ENCODE data around the gene ZNF232.
A peak's percentile ranks its signal among the peaks of the same experiment; 100 is the strongest.
"Not testable (repeated sequence)": the region's sequence is repeated elsewhere in the genome, so short reads cannot be mapped to it uniquely, and the experiment has no call there.

ZNF232 gene

DNA sequence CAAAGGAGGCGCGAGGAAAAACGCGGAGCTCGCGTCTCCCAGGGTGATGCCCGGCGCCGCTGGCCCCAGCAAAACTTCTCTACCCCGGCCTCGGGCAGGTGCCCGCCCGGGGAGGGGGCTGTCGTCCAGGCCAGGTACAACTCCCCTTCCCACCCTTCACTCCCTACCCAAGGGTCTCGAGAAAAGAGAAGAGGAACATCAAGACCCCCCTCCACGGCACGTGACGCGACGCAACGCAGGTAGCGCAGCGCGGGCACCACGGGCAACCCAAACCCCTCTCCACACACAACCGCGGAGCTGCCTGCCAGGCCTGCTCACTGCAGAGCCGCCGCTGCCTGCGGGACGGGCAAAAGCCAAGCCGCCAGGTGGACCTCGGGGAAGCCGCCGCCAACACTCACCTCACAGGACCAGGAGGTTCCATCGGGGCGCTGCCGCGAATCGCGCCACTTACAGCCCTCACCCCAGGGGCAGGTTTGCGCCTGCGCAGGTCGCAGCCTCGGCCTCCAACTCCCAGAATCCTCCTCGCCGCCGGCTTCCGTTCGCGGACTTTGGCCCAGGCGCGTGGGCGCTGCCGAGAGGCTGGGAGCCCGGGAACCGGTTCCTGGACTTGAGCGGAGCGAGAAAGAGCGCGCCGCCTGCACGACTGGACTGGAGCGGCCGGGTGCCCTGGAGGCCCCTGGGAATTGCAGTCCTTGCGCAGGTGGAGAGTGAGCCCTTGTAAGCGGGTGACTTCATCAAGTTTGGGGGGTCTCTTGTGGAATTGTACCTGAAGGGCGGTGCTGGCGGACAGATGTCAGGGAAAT, at the start of gene ZNF232:
TSS of gene ZNF232 (minus strand) at position 477 of the 803 bp plus-strand sequence. CDS start at position 421, 56 bp downstream.
- peak; percentile 95 for DNase-seq (ENCODE audit: low spot score)

DNA sequence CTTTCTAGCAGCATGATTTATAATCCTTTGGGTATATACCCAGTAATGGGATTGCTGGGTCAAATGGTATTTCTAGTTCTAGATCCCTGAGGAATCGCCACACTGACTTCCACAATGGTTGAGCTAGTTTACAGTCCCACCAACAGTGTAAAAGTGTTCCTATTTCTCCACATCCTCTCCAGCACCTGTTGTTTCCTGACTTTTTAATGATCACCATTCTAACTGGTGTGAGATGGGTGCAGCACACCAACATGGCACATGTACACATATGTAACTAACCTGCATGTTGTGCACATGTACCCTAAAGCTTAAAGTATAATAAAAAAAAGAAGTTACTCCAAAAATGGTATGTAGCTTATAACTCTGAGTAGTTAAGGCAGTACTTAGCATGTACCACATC, 49.0 kb upstream of the ZNF232 start:
- not testable (repeated sequence) for DNase-seq (ENCODE audit: low spot score)

GRCh38 chr17:5146122-5146521, 34.4 kb upstream of the ZNF232 start:
- DNase-seq (ENCODE audit: low spot score): not testable (repeated sequence)

- DNase-seq (ENCODE audit: low spot score): not testable (repeated sequence)
Observed at GRCh38 chr17:5142877-5143276, 31.2 kb upstream of the ZNF232 start.

DNA sequence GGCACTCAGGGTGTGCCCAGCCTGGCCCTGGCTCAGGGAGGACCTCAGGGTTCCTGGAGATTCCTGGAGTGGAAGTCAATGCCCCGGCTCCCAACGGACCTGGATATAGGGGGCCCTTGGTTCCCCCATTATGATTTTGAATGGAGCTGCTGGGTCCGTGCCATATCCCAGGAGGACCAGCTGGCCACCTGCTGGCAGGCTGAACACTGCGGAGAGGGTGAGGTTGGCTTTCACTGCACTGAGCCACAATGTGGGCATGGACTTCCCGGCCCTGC, 27.7 kb upstream of the ZNF232 start:
- DNase-seq (ENCODE audit: low spot score): no peak

GRCh38 chr17:5138616-5139457, 27.2 kb upstream of the ZNF232 start:
- DNase-seq (ENCODE audit: low spot score): no peak

DNA sequence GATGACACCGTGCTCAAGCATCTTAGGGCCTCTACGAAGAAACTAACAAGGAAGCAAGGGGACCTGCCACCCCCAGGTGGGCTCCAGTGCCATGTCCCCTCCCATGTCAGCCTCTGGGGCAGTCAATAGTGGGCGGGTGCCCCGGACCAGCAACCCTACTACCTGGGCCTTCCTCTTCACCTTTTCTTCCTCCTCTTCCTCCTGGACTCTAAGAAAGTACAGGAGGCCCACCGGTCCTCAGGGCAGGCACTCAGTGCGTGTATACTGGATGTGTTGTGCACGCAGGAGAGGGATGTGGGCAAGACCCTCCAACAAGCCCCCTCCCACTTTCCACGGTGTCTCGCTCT, 26.5 kb upstream of the ZNF232 start:
- not testable (repeated sequence) for DNase-seq (ENCODE audit: low spot score)

DNA sequence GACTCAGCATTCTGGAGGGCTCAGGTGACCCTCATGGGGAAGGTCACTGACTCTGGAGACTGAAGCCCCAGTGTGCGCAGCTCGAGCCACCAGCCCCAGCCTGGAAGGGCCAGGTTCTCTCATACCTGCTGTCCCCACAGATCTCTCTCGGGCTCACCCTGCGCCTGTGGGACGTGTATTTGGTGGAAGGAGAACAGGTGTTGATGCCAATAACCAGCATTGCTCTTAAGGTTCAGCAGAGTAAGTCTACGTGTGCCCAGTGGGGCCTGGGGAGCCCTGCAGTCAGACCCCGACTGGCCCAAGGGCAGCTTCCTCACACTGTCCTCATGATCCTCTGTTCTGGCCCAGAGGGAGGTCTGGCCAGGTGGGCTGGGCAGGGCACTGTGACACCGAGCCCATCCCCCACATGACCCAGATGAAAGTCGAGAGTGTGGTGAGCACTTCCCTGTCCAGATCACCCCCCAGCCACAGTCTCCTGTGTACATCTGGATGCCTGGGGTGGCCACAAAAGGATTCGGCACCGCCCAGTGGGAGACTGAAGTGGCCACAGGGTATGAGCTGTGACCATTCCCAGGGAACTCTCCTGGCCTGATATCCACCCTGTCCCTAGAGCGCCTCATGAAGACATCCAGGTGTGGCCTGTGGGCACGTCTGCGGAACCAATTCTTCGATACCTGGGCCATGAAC, 26.0 kb upstream of the ZNF232 start:
- DNase-seq (ENCODE audit: low spot score): not testable (repeated sequence)

GRCh38 chr17:5136580-5137412, 25.1 kb upstream of the ZNF232 start:
- not testable (repeated sequence) for DNase-seq (ENCODE audit: low spot score)

DNA sequence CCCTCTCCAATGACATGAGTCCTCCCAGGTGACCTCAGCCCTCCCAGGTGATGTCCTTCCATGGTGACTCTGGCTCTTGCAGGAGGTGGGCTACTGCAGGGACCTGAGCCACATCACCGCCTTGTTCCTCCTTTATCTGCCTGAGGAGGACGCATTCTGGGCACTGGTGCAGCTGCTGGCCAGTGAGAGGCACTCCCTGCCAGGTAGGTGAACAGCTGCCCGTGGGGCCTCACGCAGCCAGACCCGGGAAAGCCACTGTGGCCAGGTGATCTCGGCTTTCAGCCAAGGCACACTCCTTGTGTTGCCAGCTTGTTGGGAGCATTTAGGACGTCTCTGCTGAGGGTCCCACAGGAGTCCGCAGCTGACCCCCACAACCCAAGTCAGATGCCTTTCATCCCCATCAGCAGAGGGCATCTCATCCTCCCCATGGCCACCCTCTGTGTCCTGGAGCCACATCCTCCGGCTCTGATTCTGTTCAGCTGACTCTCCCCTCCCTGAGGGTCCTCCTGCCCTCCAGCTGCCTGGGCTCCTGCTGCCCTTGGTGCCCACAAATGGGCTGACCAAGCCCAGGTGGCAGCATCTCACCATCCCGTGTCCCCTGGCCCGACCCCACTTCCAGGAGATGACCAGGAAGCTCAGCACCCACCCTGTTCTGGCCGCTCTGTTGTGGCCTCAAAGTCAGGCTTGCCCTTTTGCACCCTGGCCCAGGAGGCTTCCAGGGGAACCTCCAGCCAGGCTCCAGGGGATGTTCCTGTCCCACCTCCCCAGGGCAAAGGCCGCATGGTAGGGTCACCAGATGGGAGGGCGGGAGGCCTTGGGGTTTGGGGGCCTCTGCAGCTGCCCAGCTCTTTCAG, 24.3 kb upstream of the ZNF232 start:
- DNase-seq (ENCODE audit: low spot score): no peak

DNA sequence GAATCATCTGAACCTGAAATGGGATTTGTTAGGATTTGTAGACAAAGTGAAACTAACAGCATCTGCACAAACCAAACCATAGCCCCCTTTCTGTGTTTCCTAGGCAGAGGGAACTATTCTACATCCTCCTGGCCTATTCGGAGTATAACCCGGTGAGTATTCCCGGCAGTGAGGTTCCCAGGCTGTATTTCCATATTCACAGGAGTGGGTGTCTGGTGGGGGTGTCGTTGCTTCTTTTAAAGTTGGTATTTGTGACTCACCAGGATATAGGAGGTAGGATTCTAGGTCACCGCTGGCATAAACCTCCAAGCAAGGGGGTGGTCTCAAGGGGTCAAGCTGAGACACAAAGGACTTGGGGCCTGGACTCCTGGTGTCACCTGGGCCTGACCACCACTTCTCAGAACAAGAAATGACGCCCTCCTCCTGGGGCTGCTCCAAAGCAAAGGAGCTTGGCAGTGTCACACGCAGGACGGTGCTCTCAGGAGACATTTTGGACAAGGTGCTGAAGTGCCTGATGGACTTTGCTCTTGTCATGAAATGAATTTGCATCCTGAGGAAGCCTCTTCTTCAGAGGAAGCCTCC, 23.5 kb upstream of the ZNF232 start:
- not testable (repeated sequence) for DNase-seq (ENCODE audit: low spot score)

DNA sequence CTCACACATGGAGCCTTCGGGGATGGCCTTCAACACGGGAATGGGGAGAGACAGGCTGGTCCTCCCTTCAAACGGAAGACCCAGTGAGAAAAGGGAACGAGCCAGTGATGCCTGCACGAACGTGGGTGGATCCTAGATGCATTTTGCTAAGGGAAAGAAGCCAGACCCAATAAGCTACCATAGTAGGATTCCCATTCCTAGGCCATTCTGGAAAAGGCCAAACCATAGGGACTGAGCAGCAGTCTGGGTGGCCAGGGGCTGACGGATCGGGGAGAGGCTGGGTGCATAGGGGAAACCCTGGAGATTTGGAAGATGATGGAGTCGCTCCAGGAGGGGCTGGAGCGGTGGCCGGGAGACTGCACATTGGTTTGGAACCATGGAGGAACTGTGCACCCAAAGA, 22.9 kb upstream of the ZNF232 start:
- DNase-seq (ENCODE audit: low spot score): not testable (repeated sequence)

DNA sequence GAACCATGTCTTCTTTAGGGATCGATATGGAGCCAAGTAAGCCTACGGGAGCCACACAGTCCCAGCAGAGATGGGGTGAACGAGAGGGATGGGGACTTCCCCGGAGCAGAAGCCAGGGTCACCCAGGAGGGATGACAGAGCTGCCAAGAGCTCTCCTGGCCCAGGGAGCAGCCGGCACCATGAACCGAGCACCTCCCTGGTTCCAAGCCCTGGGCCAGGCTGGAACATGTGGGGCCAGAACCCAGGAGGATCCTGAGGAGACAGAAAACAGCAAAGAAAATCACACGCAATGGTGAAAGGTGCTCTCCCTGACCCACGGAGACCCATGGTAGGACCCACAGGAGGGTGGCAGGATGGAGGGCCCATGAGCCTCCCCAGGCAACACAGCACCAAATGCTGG, 22.3 kb upstream of the ZNF232 start:
- not testable (repeated sequence) for DNase-seq (ENCODE audit: low spot score)

- no peak for DNase-seq (ENCODE audit: low spot score)
Observed at GRCh38 chr17:5133311-5133710, 21.6 kb upstream of the ZNF232 start.

DNA sequence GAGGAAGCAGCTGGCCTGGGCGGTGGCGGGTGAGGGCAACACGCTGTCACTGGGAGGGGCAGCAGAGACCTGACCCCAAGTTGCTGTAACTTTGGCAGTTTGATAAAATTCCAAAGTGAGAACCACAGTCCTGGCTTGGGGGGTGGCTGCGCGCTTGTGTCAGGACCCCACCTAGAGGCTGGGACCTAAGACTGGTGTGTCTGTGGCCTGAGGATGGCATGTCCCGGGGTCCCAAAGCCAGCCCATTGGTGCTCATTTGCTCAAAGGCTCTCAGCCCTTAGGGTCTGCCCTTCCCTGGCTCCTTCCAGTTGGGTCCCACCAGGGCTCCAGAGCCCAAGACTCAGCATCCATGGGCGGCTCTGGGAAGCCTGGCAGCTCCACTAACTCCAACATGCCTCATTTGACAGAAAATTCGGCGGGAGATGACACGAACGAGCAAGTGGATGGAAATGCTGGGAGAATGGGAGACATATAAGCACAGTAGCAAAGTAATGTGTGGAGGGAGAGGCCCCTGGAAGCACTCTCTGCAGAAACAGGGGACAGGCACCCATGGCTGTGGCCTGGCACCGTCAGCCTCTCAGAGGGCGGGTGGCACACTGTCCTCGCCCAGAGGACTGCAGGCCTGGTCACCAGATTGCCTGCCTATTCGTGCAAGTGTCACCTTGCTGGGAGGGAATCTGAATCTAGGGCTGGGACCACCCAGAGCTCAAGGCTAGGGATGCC, 21.0 kb upstream of the ZNF232 start:
- not testable (repeated sequence) for DNase-seq (ENCODE audit: low spot score)

DNA sequence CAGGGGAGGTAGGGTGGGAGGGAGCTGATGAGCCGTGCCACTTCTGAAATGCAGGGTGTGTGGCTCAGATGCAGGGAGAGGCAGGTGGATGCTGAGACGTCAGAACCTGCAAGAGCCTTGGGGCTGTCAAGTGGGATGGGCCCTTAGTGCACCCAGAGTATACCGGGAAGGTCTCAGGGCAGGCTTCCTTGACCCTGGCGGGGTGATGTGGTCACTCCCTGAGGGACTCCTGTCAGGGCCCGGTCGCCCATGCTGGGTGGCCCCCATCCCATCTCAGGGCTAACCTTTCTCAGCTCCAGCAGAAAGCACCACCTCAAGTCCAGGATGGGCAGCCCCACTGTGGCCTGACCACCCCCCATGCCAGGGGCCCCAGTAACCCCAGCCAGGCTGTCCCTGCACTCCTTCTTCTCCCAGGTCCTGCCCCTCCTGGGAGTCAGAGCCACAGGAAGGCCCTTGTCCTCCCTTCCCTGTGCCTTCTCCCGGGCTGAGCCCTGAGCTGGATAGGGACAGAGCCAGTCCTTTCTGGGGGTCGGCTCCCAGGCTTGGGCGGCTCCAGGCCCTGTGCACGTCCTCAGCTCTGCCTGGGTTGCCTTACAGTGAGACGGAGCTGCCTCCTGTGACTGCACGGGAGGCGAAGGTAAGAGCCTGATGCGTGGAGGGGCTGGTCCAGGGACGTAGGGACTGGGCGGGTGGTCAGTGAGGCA, 20.3 kb upstream of the ZNF232 start:
- not testable (repeated sequence) for DNase-seq (ENCODE audit: low spot score)

GRCh38 chr17:5131146-5131715, 19.6 kb upstream of the ZNF232 start:
- DNase-seq (ENCODE audit: low spot score): no peak

GRCh38 chr17:5130687-5131086, 19.0 kb upstream of the ZNF232 start:
- not testable (repeated sequence) for DNase-seq (ENCODE audit: low spot score)

DNA sequence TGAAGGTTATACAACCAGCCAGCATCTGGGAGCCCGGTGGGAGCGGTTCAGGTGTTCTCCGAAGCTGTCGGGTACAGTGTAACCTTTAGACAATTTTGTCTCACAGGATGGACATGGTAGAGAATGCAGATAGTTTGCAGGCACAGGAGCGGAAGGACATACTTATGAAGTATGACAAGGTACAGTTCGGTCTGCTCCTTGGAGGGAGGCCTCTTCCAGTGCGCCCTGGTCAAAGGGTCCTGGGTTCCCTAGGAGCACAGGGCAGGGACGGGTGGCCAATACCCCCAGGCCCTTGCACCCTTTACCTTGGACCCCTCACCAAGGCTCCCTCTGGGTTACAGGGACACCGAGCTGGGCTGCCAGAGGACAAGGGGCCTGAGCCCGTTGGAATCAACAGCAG, 18.6 kb upstream of the ZNF232 start:
- DNase-seq (ENCODE audit: low spot score): not testable (repeated sequence)

All from activated CD4-positive, alpha-beta T cell treated with anti-CD3 and anti-CD28 coated beads, Interleukin-2, Interleukin-4, amounts not matched to agents 100 ng/mL and 50 ng/mL, durations not matched to agents 16 hours and 8 hours (primary cell).